Glomerular visceral epithelial cell (primary cell): ENCODE results near the gene HELB.

ENCODE experiments used
- DNase-seq: peaks from one replicate; pipeline ENCODE4 v3.0.0-alpha.2; 2016; ENCODE audit errors: extremely low spot score

Gene HELB

DNA sequence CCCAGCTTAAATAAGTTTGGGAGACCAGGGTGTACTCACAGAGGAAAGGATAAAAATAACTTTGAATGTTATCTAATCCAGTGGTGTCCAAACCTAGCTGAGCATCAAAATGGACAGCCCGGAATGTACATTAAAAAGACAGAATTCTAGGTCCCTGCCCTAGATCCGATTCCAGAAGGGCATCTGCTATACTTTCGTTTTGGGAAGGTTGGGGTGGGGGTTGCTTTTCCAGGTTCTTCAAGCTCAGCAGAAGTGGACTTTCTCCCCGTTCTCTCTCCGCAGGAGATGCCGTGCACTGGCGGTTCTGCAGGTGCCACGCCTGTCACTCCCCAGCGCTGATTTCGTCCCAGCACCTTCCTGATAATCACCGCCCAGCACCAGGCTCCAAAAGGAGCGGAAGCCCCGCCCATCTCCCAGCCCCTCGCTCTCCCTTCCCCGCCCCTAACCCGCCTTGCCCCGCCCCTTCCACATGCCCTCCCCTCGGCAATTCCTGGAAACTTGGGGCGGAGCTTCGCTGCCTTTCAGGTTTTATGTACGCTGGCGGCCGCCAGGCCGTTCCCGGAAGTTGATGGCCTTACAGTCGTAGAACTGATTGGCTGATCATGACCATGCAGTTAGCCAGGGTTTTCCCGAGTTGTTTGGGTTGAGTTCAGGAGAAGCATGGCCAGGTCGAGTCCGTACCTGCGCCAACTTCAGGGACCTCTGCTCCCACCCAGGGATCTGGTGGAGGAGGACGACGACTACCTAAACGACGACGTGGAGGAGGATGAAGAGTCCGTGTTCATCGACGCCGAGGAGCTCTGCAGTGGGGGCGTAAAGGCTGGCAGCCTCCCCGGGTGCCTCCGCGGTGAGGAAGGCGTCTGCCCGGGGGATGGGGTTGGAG lies at the start of gene HELB:
HELB (plus strand) TSS at position 550 of the 883 bp plus-strand sequence; CDS start at position 661, 111 bp downstream.
- DNase-seq, result peak; percentile 97

DNA sequence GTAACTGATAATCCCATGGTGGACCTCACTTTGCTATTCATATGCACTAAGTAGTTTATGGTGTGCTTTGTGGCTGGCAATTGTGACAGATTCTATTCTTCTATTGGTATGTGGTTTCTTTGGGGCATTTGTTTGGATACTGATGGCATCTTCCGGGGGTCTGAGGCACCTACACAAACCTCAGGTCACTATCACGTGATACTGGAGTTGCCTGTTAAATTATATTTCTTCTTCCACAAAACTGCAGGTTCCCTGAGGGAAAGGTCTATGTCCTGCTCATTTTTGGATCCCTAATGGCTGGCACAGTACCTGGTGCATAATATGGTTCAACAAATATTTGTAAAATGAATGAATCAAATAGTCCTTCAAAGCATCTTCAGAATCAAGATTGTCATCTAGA lies 49.5 kb upstream of the HELB start:
- DNase-seq, result no peak

DNA sequence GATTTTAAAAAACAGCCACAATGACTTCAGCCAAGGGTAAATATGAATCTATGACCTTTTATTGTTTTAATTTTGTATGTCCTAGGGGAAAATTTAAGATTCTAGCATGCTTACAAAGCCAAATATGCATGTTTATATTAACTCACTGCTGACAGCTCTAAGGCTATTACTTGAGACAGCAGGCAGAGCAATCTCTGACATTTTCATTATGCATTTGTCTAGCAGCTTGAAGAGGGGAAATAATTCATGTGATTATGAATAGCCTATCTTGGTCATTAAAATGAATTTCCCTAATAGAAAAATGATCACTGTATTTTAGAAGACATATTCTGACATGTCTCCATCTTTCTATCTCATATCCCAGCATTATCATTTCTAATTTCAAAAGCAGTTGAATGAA lies 46.6 kb upstream of the HELB start:
- DNase-seq, result no peak

DNA sequence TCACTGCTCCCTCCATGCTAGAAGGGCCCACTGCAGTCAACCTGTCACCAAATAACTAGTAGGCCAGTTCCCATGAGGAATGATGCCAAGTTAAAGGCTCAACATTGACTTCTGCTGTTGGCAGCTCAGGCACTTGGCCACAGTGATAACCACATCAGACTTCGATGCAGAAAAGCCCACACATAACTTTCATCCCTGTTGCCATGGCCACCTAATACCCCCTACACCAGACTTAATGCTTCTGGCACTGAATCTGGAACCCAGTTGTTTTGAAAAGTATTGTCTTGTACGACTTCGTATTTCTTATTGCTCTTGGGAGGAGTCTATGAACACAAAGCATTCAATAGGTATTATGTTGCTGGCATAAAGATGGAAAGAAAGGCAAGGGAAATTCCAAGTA lies 44.3 kb upstream of the HELB start:
- DNase-seq, result no peak

DNA sequence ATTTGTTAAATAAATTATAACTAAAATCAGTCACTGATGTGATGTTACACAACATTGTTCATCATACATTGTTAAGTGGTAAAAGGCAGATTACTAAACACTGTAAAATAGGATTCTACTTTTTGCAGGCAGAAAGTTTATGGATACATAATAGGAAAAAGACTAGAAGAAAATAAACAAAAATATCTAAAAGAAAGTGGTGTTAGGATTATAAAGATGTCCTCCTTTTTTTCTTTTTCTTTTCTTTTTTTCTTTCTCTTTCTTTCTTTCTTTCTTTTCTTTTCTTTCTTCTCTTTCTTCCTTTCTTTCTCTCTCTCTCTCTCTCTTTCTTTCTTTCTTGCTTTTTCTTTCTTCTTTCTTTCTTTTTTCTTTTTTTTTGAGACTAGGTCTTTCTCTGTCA lies 39.6 kb upstream of the HELB start:
- no peak for DNase-seq

DNA sequence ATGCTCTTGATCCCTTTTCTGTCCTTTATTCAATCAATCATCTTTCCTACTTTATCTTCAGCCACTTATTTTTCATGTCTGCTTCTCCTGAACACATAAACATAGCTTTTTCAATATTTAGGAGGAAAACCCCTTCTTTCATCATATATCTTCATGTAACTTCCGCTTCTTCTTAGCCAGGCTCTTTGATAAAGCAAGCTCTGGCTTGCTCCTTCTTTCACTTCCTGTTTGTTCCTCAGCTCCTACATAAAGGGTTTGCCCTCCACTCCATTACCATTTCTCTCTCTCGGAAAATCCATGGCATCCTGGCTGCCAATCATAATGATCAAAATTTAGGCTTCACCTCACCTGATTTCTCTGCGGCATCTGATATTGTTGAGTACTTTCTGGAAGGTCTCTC lies 33.7 kb upstream of the HELB start:
- no peak for DNase-seq

DNA sequence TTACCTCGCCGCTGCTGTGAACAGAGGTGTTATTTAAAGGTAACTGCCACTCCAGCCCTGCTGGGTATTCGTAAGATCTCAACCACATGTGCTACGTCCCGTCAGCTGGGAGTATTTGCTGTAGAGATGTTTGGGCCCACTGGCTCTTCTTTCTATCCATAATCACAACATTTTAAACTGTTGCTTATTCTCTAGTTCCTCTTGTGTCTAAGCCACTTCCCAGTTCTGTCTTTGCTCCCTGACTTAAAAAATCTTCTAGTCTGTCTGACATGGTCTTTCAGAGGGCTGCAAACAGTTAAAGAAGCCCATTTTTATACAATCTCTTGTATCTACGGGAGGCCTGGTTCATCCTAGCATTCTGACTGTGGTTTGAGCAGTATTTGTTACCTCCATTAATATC lies 33.2 kb upstream of the HELB start:
- DNase-seq, result no peak

DNA sequence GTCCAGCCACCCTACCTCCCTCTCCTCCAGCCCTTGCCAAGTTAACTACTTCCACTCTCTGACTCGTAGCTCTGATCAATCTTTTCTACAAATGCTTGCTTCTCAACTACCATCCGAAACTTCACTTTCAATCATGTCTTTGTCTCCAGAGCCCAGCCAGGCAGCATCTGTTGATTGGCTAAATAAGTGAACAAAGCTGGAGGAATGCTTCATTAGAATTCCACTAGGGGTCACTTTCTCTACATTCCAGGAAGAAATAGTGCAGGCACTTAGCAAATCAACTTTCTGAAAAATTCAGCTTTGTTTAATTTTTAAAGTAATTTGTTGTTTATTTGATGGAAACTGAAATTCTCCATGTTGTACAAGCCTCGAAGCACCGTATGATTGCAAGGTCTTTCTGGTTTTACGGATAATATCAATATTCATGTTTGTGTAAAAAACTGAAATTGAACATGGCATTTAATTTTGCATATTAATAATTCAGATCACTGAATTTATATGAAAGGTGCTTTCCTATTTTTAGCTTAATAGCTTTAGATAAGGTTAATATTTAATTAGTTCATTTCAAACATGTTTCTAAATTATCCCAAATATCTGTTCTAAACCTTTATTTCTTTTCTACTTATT lies 32.4 kb upstream of the HELB start:
- peak; percentile 15 for DNase-seq

DNA sequence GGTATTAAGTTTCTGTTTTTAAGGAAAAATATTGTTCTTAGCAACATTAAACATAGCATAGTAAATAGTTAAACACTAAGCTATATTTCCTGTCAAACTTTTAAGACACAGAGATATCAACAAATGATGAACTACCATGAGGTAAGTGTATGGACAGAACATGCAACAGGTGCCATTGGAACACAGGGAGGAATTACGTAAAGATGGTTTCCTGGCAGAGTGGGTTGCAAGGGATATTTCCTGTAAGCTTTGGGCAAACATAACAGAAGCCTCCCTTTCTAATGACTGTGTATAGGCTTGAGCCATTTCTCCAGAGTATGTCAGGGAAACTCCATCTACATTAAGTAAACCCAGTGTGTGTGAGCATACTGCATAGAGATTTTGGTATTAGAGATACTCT lies 31.7 kb upstream of the HELB start:
- DNase-seq, result no peak

DNA sequence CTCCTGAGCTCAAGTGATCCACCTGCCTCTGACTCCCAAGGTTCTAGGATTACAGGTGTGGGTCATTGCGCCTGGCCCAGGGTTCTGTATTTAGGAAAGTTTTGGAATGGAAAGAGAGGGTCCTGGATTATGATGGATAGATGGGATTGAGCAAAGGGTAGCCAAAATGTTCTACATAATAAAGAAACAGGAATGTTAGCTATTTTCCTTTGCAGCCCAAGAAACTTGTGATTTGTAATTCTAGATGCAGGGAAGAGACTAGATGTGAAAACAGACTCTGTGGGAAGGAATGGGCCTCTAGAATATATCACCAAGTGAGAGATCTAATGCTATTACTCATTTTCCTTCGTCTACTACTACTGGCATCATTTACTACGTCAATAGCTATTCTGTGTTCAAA lies 29.6 kb upstream of the HELB start:
- DNase-seq, result no peak

DNA sequence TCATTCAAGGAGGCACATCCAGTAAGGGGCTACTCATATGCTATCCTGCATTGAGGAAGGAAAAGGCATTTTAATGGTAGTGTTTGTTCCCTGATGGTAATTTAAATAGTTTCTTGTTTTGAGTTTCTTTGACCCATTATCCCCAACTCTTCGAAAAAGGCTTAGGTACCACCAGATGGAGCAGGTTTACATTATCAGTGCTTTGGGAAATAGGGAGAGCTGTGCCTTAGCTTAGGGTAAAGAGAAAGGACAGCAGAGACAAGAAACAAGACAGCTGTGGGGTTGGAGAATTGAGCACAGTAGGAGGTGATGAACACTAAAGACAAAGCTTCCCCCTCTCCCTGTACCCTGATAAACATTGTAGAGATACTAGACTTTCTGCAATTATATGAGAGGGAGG lies 29.1 kb upstream of the HELB start:
- DNase-seq, result no peak

DNA sequence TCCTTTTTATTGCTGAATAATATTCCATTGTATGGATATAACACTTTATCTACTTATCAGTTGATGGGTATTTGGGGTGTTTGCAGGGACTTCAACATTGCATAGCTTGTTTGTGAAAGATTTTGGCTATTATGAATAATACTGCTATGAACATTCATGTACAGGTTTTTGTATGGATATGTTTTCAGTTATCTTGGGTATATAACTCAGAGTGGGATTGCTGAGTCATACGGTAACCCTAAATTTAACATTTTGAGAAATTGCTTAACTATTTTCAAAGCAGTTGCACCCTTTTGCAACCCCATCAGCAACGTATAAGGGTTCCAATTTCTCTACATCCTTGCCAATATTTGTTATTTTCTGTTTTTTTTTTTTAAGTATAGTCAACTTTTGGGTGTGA lies 27.3 kb upstream of the HELB start:
- no peak for DNase-seq

DNA sequence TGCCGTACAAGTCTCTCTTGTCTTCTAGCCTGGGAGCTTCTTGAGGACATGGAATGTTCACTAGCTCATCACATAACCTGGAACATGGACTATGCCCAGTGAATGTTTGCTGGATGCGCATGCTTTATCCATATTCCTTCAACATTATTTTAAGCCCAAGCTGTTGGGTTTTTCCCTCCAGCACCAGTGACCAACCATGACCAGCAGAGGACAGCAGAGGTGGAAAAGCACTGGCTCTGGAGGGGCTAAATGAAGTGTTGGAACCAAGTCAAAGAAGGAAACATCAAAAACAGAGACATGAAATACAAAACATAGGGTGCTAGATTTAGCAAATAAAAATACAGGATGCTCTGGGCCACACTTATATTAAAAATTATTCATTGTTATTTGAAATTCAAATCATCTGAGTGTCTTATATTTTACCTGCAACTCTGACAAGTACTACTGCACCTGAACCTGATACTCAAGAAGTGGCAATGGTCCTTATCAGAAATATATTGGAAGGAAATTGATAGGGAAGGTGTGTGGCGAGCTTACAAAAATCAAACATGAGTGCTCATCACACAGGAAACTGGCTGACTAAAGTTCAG lies 23.1 kb upstream of the HELB start:
- DNase-seq, result peak; percentile 11

DNA sequence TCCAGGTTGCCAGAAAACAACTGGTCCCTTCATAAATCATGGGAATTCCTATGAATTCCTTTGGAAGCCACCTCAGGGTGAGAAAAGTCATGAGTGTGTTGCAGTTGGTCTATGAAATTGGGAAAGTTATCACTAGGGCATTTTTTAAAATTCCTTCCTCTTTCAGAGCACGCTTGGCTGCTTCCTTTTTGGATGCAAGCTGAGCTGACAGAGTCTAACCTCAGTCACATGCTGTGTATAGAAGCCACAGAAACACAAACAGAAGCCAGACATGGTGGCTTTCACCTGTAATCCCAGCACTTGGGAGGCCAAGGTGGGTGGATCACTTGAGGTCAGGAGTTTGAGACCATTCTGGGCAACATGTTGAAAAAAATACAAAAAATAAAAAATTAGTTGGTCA lies 21.7 kb upstream of the HELB start:
- no peak for DNase-seq

DNA sequence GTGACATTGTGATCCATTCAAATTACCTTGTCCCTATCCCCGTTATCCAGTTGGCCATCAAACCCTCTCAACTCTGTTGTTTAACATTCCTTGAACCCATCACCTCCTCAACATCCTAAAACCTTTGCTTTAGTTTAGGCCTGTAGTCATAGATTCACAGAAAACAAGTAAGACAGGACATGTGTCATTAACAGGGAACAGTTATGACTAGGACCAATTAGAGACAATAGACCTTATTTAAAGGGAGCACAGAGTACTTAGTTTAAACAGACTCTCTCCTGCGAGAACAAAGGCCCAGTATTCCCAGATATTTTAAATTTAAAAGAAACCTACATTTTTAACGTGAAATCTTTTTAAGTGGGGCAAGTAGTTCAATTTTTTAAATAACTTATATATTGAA lies 20.0 kb upstream of the HELB start:
- DNase-seq, result no peak

DNA sequence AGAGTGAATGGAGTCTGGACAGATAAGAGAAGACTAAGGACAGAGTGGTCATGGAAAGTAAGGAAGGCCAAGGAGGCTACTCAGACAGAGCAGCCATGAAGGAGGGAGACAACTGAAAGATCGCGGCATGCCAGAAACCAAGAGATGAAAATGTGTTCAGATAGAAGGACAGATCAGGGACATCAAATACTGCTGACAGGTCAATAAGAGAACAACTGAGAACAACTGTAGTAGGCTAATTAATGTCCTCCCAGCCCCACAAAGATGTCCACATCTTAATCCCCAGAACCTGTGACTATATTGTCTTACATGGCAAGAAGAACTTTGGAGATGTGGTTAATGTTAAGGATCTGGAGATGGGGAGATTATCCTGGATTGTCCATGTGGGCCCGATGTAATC lies 15.0 kb upstream of the HELB start:
- DNase-seq, result no peak

DNA sequence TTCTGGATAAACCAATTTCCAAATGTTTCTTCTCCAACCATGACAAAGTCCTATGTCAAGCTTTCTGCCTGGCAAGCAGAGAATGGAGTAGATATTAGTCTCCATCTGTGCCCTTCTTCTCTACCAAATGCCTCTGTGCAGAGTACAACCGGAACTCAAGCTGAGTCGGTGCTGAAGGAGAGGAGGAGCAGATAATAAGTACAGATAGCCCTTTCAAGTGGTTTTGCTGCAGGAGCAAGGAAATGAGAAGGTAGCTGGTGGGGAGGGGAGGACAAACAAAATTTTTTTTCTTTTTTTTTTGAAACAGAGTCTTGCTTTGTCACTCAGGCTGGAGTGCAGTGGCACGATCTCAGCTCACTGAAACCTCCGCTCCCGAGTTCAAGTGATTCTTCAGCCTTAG lies 14.2 kb upstream of the HELB start:
- DNase-seq, result no peak

DNA sequence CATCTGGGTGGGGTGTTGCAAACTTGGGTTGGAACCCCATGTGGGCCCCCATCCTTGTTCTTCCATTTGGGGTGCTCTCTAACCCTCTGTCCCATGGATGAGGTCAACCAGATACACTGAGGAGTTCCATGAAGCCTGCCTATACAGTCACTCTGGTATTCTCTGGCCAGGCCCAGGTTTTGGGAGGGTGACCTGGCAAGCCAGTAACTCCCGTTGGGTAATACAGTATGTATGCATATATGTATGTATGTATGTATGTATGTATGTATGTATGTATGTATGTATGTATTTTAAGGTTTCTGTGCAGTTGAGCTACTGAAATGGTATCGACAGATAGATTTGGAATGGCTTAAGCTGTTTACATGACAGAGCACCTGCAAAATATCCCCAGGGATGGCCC lies 12.8 kb upstream of the HELB start:
- DNase-seq, result no peak

DNA sequence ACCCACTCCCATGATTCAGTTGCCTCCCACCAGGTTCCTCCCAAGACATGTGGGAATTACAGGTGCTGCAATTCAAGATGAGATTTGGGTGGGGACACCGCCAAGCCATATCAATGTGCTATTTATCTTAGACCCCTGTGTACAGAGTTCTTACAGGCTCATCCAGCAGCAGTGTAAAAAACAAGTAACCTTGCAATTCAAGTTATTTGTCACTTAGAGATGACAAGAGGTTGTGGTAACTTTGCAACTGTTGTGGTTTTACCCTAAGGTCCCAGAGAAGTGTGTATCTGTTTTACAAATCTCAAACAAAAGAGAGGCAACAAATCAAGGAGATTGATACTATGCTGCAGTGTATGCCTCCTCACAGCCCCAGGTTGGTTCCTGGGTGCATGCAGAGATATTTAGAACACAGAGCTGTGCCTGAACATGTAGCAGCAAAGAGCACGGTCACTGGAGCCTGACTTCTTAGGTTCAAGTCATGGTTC lies 11.5 kb upstream of the HELB start:
- no peak for DNase-seq

DNA sequence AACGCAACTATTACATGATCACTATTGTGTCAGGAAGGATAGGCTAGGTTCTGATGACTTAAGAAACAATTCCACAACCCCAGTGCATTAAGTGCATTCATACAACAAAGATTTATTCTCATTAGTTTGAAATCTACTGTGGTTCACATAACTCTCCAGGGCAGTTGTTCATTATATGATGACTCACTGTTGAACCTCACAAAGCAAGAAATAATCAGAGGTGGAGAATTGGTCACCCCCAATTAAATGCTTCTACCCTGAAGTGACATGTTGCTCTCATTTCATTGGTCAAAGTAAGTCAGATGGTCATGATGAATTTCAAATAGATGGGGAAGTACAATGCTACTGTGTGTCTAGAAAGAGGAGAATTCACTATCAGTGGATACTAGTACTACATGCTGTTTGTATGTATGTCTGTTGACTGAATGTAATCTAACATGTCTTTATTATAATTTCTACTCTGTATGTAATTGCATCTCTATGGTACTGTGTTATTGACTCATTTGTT lies 6.1 kb upstream of the HELB start:
- DNase-seq, result no peak

DNA sequence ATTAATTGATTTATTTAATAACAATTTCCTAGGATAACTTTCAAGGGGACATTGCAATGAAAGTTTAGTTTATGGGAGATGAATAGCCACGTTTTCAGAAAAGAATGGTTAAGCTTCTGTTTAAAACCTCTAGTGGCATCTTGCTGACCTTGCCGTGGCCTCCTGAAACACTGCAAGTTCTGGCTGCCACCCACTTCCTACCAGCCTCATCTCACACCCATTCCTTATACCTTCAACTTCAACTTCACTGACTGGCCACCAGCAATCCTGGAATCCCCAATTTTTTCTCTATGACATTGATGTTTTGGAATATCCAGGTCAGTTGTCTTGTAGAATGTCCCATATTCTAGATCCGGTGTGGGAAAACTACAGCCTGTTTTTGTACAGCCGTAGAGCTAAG lies 5.2 kb upstream of the HELB start:
- DNase-seq, result no peak

DNA sequence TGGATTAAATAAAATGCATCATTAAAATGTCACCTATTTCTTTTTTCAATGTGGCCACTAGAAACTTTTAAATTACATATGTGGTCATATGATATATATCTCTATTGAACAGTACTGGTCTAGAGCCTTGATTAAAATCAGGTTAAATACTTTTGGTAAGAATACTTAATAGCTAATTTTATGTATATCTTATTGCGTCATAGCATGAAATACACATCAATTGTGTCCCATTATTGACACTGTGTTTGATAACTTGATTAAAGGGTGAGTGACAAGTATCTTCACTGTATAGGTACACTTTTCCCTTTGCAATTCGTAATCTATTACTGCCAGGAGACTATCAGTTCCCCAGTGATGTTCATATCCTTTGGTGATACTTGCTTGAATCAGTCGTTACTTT lies 4.4 kb upstream of the HELB start:
- no peak for DNase-seq

DNA sequence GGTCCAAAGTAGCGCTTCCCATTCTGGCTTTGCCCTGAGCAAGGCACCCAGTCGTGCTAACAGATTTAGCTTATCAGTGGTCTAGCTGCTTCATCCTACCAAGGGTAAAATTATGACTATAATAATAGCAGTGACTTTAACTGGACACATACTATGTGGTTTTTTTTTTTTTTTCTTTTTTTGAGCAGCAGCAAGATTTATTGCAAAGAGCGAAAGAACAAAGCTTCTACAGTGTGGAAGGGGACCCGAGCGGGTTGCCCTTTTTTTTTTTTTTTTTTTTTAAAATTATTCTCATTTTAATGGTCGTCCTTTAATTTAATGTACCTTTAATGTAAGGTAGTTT lies 505 bp downstream of the HELB start:
- DNase-seq, result no peak
